HG03280 (cell line): ENCODE measurements around the gene PIPOX.

Source experiments
- ATAC-seq: cut with Tn5 transposase; IDR thresholded peaks from one replicate; pipeline ENCODE4 v1.9.1; 2021; ENCODE audit warnings: mild to moderate bottlenecking, moderate library complexity; ENCODE audit not compliant: unreplicated experiment

PIPOX gene

DNA sequence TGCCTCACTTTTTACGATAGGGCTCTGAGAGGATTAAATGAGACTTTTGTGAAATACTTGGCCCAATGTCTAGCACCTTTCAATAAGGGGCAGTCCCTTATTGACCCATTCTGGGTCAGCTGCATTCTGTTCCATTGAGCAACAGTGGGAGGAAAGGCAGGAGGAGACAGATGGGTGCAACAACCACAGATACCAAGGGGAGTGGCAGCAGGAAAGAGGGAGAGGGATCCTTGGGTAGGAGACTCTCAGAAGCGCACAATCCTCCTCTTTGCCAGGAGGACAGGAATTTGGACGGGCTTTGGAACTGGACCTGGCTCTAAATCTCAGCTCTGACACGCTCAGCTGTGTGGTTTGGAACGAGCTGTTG, 3.5 kb downstream of the PIPOX start:
- no peak for ATAC-seq

DNA sequence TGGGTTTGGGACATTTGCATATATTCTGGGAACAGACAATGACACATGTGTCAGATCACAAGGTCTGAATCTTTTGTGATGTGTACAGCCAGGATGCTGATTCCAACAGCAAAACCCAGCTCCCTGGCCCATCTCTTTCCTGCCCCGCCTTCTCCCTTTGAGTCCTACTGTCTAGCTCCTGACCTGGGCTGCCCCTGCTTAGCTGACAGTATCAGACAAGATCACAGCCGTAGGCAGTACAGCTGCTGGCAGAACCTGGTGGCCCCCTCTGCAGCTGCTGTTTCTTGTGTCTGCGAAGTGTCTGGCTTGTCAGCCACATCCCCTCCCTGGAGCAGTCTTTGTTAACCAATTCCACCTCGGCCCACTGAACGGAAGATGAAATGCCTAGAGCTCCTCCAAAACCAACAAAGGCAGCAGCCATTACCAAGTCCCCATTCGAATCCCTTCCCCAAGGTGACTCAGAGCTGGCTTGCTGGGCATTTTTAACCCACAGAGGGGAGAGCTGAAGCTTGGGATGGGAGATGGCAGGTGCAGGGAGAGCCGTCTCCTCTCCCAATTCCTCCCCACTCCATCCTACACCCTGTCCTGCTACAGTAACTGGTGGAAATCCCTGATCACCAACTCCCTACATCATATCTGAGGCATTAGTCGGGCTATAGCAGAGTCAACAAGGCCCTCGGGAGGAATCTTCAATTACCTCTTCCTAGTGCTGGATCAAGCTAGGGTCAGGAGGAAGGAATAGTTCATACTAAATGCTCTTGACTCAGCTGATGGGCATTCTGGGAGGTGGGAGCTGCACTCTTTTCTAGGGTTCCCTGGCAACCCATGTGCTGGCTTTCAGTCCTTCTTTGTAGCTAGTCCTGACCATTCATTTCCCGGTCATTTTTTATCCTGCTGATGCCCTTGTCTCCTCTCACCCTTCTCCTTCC, 5.8 kb downstream of the PIPOX start:
- ATAC-seq, result no peak

DNA sequence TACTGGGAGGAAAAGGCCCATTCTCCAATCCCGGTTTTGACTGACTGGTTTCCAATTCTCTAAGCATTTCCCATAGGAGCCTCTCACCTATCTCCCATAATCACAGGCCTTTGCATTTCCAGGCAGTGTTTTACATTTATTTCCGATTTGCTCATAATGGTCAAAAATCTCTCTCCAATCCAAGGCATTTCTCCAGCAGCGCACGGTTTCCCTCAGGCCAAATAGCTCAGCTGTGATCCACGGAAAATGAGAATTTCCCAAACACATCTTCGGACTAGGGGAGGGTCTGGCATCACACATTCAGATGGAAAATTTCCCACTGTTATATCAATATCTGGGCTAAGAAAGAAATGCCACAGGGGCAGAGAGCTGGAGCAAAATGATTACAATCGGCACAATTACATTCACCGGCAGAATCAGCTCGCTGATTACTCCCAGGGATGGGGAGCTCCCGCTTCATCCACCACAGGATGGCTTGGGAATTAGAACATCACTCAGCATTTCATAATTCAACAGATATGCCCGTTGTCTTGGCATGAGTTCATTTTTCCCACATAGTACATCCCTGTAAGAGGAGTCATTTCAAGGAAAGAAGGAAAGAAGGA, 6.7 kb downstream of the PIPOX start:
- ATAC-seq, result no peak

DNA sequence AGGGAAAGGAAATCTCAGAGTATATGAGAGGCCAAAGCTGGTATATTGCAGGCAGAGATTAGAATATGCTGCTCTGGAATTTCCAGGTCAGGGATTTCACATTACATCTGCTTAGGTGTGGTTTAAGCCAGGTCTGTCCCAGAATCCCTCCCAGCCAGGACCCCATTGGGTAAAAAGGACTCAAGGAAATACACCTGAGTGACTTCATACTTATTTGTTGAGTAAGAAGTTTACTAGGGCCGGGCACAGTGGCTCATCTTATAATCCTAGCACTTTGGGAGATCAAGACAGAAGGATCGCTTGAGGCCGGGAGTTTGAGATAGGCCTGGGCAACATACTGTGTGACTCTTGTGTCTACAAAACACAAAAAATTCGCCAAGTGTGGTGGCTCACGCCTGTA, 7.2 kb downstream of the PIPOX start:
- ATAC-seq, result no peak

DNA sequence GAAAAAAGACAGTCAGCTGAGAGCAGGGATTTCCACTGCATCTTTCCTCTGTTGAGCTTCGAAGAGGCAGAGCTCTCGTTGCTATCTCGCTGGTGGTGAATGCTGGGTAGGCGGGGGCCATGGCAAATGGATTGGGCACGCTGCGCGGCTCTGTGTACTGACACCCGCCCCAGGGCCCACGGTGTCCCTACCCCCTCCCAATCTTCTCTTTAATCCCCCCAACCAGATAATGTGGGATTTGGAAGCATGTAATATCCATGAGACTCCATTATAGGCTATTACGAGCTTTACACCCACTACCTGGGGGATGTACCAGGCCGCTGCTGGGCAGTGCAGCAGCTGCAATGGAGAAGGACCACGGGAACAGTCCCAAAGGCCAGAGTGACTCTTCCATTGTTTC, 8.3 kb downstream of the PIPOX start:
- ATAC-seq, result no peak

DNA sequence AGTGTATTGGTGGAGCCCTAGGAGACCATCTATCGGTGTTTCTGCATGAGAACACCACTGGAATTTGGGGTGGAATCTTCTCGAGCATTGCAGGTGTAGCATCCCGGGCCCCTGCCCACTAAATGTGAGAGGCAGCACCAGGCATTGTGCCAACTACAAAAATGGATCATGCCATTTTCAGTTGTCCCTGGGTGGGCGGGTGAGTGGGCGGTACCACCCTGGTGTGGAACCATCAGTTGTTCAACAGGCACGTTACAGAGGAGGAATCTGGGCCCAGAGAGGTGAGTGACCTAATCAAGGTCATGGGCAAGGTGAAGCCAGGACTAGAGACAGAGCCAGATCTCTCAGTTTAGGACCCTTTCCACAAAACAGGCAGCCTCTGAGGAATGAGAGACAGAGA, 8.8 kb downstream of the PIPOX start:
- no peak for ATAC-seq

DNA sequence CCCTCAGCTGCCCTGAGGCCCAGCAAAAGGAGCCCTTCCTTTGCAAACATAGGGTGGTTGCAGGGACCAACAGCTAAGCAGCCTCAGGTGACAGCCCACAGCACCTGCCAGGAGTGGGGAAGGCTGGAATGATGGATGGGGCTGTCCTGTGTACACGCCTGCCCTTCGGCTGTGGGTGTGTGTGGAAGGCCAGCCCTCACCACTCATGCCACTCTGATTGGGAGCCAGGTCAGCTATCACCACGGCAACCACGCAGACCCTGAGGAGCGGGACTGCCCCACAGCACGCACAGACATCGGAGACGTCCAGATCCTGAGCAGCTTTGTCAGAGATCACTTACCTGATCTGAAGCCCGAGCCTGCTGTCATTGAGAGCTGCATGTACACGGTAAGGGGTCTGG, 11.9 kb downstream of the PIPOX start:
- no peak for ATAC-seq

DNA sequence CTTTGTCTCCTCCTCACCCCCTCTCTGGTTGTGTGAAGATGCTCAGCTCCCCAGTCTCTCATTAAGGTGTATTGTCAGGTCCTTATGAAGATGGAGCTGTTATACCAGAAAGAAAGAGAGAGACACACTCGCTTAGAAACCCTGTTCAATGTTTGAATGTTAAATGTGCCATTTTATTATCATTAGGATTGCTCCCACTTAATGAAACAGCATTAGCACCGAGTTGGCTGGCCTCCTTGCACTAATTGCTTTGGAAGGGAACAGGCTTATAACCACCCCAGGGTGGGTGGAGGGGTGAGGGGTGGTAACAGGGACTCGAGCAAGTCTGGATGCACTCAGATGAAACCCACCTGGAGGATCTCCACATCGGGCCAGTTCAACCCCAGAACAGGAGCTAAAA, 14.4 kb downstream of the PIPOX start:
- ATAC-seq, result no peak

DNA sequence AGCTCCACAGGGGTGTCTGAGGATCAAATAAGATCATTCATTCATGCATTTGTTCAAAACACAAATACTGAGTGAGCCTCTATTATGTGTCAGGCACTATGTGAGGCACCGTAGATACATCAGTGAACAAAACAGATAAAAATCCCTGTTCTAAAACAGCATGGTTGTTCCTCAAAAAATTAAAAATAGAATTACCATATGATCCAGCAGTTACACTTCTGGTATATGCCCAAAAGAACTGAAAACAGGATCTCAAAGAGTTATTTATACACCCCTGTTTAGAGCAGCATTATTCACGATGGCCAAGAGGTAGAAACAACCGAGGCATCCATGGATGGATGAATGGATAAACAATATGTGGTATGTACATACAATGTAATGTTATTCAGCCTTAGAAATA, 15.4 kb downstream of the PIPOX start:
- no peak for ATAC-seq

DNA sequence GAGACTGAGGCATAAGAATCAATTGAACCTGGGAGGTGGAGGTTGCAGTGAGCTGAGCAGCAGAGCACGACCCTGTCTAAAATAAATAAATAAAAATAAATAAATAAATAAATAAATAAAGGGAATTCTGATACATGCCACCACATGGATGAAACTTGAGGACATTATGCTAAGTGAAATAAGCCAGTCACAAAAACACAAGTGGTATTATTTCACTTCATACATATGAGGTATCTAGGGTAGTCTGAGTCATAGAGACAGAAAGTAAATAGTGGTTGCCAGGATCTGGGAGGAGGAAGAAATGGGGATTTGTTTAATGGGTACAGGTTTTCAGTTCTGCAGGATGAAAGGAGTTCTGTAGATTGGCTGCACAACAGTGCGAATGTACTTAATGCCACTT, 16.3 kb downstream of the PIPOX start:
- ATAC-seq, result no peak

DNA sequence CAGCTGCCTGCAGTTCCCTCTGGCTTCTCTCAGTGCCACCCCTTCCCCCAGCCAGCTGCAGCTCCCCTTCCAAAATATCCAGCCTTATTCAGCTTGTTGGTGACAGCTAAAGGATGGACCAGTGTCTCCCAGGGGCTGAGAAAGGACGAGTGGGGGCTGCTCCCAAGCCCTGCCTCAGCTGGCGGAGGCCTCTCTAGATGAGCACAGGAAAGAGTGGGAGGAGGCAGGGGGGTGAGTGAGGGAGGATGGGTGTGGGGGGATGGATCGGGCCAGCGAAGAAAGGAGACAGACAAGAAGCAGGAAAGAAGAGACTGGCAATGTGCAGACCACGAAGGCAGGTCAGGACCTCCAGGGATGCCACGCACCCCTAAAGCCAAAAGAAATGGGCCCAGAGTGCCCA, 17.5 kb downstream of the PIPOX start:
- no peak for ATAC-seq

DNA sequence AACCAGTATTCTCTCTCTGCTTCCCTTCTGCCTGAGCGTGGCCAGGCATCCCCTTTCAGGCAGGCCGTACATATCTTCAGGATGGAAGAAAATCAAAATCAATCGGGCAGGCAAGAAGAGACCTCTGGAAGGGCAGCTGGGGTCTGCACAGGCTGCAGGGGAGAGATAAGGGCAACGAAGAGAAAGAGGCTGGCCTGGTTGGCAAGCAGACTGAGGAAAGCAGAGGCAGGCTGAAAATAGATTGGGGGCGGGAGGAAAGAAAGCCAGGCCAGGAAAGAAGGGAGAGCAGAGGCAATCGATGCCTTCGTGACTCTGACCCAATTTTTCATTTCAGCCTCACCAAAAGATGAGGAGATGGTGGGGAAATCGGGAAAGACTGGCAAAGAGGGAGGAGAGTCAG, 18.1 kb downstream of the PIPOX start:
- no peak for ATAC-seq

DNA sequence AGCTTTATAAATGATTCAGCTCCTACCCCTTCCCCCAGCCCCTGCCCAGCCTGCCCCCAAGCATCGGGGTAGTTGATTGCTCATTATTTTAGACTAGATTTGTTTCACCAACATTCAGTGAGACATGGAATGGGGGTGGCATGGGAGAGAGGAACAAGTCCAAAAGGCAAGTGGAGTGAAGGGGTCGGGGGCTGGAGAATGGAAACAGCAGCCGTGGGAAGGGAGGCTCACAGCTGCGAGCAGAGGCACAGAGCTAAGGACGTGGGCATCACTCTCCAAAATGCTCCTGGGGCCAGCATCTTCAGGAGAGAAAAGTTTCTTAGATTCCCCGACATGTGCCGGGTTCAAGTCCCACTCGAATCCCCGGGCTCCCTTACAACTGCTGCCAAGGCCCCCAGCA, 19.3 kb downstream of the PIPOX start:
- no peak for ATAC-seq

DNA sequence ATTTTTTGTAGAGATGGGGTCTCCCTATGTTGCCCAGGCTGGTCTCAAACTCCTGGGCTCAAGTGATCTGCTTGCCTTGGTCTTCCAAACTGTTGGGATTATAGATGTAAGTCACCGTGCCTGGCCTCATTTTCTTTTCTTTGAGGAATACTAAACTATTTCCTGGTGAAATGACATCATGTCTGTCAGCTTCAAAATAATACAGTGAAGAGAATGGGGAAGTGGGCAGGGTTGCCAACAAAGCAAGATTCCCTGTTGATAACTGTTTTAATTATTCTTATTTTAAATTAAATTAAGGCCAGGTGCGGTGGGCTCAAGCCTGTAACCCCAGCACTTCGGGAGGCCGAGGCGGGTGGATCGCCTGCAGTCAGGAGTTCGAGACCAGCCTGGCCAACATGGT, 21.1 kb downstream of the PIPOX start:
- ATAC-seq, result no peak

DNA sequence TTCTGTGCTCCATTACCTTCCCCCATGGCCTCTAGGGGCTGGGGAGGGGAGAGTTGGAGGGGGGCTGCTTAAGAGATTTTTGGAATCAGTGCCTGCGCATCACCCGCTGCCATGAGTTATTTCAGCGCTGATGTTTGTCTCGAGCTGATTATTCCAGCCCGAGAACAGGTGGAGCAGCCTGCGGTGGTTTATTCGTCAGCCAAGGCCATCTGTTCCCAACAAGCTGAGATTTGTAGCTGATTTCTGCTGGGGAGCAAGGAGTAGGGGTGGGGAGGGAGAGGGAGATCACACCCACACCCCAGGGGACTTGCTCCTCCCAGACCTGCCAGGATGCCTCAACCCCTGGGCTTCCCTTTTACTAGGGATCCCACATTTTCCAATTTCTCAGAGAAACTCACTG, 23.1 kb downstream of the PIPOX start:
- no peak for ATAC-seq

DNA sequence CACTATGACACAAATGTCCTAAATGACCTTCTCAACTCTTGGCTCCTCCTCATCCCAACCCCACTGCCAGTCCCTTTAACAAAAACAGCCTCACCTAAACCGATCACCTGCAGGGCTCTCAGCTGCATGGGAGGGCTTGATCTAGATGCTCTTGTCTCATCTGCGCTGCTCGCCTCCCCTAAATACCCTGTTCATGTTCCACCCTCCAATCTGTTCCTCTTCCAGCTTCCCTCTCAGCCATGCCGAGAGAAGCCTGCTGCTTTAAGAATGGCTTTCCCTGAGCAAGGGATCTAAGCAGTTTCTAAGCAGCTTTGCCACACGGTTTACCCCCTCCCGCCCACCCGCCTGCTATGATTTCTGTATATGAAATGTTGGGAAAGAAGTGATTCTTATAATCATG, 23.7 kb downstream of the PIPOX start:
- no peak for ATAC-seq

DNA sequence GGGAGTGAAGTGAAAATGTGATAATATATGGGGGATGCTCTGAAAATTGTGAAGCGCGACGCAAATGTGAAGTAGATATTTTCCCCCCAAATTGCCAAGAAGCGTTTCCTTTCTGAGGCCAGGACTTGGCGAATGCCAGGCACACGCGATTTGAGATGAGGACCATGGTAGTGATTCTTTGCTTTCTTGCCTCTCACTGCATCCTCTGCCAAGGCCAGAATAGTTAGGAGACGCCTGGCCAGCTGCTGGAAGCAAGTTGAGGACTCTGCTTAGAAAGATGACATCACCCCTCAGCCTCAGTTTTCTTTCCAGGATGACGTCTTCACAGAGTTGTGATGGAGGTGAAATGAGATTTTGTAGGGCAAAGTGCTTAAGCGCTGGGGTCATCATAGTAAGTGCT, 25.9 kb downstream of the PIPOX start:
- ATAC-seq, result no peak

DNA sequence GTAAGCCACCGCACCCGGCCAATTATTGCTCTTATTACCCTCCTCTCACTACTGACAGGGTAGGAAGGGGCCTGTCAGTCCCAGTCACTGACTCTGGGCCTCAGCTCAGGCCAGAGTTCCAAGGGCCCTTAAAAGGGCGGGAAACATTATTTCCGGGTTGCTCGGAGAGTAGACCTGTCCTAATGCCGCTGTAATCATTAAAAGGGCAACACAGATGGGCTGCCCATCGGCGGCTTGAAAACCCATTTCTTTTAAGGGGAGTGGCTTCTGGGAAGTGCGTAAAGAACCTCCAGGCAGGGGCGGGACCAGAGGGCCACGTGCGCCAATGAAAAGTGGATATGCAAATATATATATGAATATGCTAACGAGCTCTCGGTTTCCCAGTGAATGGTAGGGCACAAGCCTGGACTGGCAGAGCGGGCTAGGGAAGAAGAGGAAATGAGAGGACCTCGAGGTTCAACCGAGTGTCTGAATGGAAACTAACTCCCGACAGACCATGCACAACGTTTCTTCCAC, 26.6 kb downstream of the PIPOX start:
- ATAC-seq, result no peak

DNA sequence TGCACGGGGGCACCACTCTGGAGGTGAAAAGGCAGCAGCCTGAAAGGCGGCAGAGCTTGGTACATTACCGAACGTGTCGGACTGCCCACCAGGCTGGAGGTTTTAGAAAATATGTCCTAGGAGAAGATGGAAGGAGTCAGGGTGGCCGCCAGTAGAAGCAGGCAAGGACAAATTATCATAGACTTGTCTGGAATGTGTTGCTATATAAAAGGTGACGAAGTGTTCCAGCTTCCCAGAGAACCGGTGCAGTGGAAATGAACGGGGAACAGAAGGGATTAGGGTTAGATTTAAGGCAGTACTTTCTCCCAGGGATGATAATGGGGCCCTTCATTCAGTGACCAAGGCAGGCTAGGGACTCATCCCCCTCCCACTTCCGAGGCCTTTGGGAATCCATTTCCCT, 27.4 kb downstream of the PIPOX start:
- no peak for ATAC-seq

DNA sequence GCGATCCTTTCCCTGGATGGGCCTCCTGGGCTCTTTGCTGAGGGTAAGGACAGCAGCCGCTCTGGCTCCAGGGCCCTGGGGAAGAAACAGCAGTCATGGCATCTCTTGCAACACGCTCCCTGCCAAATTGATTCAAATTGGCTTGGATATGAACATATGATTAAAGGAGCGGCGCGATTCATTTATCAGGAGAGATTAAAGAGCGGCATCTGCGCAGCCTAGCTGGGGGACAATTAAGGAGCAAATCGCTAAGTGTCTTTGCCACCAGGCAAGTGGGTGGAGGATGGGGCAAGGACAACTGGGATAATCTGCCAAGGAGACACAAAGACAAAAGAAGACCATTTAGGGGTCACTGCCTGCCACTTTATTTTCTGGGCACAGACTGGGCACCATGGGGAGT, 27.8 kb downstream of the PIPOX start:
- ATAC-seq, result no peak

DNA sequence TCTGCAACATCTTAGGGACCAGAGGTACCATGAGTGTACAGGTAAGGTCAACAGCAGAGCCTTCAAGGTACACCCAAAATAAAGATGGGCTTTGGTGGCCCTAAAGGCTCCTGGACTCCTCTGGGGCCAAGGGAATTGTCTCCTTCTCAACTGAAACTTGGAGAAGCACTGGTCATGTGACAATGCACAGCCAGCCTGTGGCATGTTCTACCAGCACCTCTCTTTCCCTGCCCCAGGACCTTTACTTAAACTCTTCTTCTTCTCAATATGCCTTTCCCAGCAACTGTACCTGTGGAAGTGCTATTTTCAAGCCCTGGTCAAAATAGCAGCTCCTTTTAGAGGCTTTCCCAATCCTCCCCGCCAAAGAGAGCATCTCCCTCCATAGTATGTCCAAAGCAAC, 28.4 kb downstream of the PIPOX start:
- ATAC-seq, result no peak

DNA sequence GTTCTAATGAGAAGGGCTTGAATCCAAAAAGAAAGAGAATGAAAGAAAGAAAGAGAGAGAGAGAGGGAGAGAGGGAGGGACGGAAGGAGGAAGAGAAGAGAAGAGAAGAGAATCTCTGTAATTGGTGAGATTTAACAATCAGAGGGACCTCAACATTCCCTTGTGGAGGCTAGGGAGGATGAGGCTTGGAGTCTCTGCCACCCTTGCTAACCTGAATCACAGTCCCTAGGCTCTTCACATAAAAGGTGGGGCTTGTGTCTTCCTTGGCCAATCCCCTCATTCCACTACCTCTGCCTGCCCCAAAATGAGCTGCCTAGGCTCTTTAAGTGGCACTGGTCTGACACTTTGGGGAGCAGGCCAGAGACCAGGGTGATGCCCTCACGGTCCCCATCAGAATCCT, 30.1 kb downstream of the PIPOX start:
- ATAC-seq, result no peak

DNA sequence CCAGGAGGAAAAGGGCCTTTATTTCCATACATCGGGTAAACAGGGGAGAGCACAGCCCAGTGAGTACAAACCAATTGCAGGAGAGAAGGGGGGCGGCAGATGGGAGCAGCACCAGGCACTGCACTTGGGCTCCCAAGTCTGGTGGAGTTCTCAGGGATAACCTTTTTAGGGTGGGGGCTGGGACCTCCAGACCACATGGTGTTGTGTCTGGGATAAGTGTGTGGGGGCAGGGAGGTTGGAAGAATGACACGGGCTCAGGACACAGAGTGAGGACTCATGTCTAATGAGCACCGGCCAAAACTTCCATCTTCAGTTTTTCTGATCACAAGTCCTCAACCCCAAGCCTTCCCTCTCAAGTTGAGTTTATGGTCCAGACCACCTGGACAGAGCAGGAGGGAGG, 30.6 kb downstream of the PIPOX start:
- no peak for ATAC-seq
